IPS-18c (cell line): ENCODE results near the gene FAM151B.
"Not testable (repeated sequence)": the region's sequence is repeated elsewhere in the genome, so short reads cannot be mapped to it uniquely, and the experiment has no call there.

Experiments
- H3K4me3 ChIP-seq: 2 replicates; pipeline ENCODE4 v1.7.0; 2013; ENCODE audit warnings: low read depth, mild to moderate bottlenecking, low read length, moderate library complexity; ENCODE audit not compliant: insufficient read depth
- H3K9me3 ChIP-seq: one replicate; pipeline ENCODE4 v1.6.1; 2013; ENCODE audit warnings: mild to moderate bottlenecking, low read length, moderate library complexity; ENCODE audit not compliant: control insufficient read depth, insufficient read depth

Gene FAM151B

GRCh38 chr5:80487829-80488721 lies at the start of gene FAM151B:
Gene FAM151B (plus strand): TSS chr5:80488100. CDS start chr5:80488124, 24 bp downstream.
- Histone ChIP-seq H3K9me3 (no peaks in the 10 kb centered on the region), H3K4me3 (peak within 1 kb of the TSS; percentile 68)

GRCh38 chr5:80438739-80439138 lies 49.2 kb upstream of the FAM151B start:
- H3K4me3 ChIP-seq = no peak overlapping the region
- no peaks in the 10 kb centered on the region for H3K9me3 ChIP-seq

- H3K4me3 ChIP-seq = no peak overlapping the region
- H3K9me3 ChIP-seq = no peaks in the 10 kb centered on the region
These were observed 48.7 kb upstream of the FAM151B start for GRCh38 chr5:80439213-80439612.

- Histone ChIP-seq H3K4me3 (no peak overlapping the region), H3K9me3 (no peaks in the 10 kb centered on the region)
These were observed 45.2 kb upstream of the FAM151B start for GRCh38 chr5:80442742-80443141.

GRCh38 chr5:80453366-80453765 lies 34.5 kb upstream of the FAM151B start:
- H3K4me3 ChIP-seq = no peak overlapping the region
- H3K9me3 ChIP-seq = no peaks in the 10 kb centered on the region

- no peak overlapping the region for H3K4me3 ChIP-seq
- peaks cover 7% of the 10 kb centered on the region for H3K9me3 ChIP-seq
These were observed 24.6 kb upstream of the FAM151B start for GRCh38 chr5:80463269-80463668.

GRCh38 chr5:80466669-80467485 lies 21.0 kb upstream of the FAM151B start:
- Histone ChIP-seq H3K9me3 (peaks cover 11% of the 10 kb centered on the region), H3K4me3 (no peak overlapping the region)

GRCh38 chr5:80468131-80468530 lies 19.8 kb upstream of the FAM151B start:
- Histone ChIP-seq H3K9me3 (peaks cover 9% of the 10 kb centered on the region), H3K4me3 (no peak overlapping the region)

- H3K9me3 ChIP-seq, H3K4me3 ChIP-seq: not testable (repeated sequence)
These were observed 17.3 kb upstream of the FAM151B start for GRCh38 chr5:80470631-80471030.

- H3K9me3 ChIP-seq = peaks cover 4% of the 10 kb centered on the region
- H3K4me3 ChIP-seq = no peak overlapping the region
These were observed 13.0 kb upstream of the FAM151B start for GRCh38 chr5:80474929-80475328.

GRCh38 chr5:80479713-80480112 lies 8.2 kb upstream of the FAM151B start:
- H3K4me3 ChIP-seq = no peak overlapping the region
- no peaks in the 10 kb centered on the region for H3K9me3 ChIP-seq

- Histone ChIP-seq H3K9me3 (no peaks in the 10 kb centered on the region), H3K4me3 (no peak overlapping the region)
These were observed 7.5 kb upstream of the FAM151B start for GRCh38 chr5:80480354-80480753.

GRCh38 chr5:80481019-80481893 lies 6.6 kb upstream of the FAM151B start:
- Histone ChIP-seq H3K9me3 (no peaks in the 10 kb centered on the region), H3K4me3 (no peak overlapping the region)

GRCh38 chr5:80482578-80482977 lies 5.3 kb upstream of the FAM151B start:
- Histone ChIP-seq H3K9me3 (no peaks in the 10 kb centered on the region), H3K4me3 (no peak overlapping the region)

GRCh38 chr5:80483636-80484232 lies 4.2 kb upstream of the FAM151B start:
- H3K9me3 ChIP-seq = no peaks in the 10 kb centered on the region

GRCh38 chr5:80487444-80487828 lies 464 bp upstream of the FAM151B start:
- H3K9me3 ChIP-seq = no peaks in the 10 kb centered on the region
- peak overlapping the region; percentile 68 for H3K4me3 ChIP-seq

More at GRCh38 chr5:80483636-80484232, 4.2 kb upstream of the FAM151B start:
- H3K4me3 ChIP-seq = no peak overlapping the region

GRCh38 chr5:80491296-80491695 lies 3.4 kb downstream of the FAM151B start:
- Histone ChIP-seq H3K4me3 (no peak overlapping the region), H3K9me3 (no peaks in the 10 kb centered on the region)
